ENCODE results near the gene CYBRD1. TPM values are rescaled to one million over a fixed set of nuclear protein-coding genes. Genes with fewer than 3 reads are reported as not detected.

The CYBRD1 gene
- total RNA-seq, 1 donor from 2014 or later: 280 TPM

DNA sequence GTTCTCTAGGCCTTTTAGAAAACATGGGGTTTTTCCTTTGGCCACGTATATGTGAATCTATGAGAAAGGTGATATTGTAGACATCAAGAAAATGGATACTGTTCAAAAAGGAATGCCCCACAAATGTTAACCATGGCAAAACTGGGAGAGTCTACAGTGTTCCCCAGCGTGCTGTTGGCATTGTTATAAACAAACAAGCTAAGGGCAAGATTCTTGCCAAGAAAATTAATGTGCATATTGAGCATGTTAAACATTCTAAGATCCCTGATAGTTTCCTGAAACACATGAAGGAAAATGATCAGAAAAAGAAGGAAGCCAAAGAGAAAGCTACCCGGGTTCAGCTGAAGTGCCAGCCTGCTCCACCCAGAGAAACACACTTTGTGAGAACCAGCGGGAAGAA, 64.9 kb downstream of the CYBRD1 start:
- intact Hi-C loops (cut with DNase I): no loop called here
- no peak for ATAC-seq
- no peak for DNase-seq (ENCODE audit: low spot score)

DNA sequence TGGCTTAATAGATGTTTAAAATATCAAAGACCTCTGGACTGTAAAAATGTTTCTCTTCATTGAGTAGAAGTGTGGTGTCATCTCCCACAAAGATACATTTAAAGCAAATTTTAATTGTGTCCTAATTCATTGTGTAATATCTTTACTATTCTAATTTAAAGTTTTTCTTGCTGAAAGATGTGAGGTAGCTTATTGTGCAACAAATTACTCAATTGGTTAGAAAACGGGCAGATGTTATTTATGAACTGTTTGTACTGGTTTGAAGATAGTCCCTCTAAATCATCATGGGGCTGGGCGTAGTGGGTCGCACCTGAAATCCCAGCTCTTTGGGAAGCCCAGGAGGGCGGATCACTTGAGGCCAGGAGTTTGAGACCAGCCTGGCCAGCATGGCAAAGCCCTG, 65.3 kb downstream of the CYBRD1 start:
- ATAC-seq (no peak), DNase-seq (ENCODE audit: low spot score) (no peak)
- intact Hi-C loops (cut with DNase I): no loop called here

DNA sequence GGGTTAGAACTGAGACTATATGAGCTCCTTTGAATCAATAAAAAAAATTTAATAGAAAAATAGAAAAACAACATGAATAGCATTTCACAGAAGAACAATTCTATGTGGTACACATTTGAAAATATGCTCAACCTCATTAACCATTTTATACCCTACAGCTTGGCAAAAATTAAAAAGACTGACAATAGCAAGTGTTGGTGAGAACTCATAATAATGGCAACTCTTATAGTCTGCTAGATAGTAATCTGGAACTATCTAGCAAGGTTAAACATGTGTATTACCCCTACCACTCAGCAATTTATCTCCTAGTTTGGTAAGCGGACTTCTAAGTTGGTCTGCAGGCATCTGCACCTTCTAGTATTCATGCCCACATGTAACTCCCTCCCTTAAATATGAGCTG, 67.8 kb downstream of the CYBRD1 start:
- DNase-seq (ENCODE audit: low spot score): no peak
- no peak for ATAC-seq
- intact Hi-C loops (cut with DNase I): no loop called here

DNA sequence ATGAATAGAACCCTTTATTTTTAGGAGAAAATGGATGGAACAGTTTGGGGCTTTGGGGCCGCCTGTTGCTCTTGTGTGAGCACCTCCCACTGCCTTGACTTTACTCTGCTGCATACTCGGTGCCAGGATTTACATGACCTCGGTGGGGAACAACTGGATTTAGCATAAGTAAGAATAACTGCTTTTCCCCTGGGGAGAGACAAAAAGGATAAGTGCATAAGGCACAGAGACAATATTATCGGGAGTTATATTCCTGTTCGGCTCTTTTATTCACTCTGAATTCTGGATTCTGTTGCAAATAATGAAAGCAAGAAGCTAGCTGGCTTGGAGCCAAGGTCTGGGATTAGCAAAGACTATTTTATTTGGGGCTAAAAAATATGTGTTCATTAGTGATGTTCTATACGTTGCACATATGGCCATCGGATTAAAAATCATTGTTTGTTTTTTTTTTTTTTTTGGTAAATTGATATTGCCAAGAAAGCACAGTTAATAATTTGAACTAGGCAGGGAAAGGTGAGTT, 69.8 kb downstream of the CYBRD1 start:
- DNase-seq (ENCODE audit: low spot score) (peak; percentile 63), ATAC-seq (no peak)
- intact Hi-C loops (cut with DNase I): no loop called here

DNA sequence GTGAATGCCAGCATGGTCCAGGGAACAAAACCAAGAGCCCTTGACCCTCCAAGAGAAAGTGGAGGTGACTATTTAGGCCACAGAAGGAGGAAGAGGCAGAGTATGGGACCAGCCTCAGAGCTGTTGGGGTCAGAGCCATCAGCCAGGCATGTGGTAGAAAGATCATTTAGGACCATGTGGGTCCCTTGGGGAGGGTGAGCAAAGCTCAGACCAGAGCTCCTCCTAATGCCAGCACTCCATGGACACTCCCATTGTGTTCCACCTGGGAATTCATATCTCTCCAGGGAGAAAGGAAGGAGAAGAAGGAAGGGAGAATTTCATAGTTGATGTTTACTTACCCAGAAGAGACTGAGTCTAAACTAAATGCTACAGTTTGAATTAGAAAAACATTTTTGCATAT, 73.2 kb downstream of the CYBRD1 start:
- DNase-seq (ENCODE audit: low spot score): no peak
- no peak for ATAC-seq
- intact Hi-C loops (cut with DNase I): no loop called here

DNA sequence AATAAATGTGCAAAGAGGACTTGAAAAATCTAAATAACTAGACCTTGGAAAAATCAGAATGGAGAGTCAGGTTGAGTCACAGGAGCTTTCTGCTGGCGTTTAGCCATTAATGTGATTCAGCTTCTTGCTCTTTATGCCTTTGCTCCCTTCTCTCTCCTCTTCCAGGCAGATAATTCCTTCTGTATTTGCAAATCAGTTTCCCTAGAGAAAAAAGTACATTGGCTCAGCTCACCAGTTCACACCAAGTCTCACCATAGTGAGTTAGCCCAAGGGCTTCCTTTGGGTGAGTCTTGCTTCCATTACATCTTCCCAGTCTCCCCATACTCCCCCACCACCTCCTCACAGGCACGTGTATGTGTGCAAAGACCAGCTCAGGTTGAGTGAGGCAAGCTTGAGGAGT, 73.6 kb downstream of the CYBRD1 start:
- no peak for ATAC-seq
- intact Hi-C loops (cut with DNase I): no loop called here
- no peak for DNase-seq (ENCODE audit: low spot score)

DNA sequence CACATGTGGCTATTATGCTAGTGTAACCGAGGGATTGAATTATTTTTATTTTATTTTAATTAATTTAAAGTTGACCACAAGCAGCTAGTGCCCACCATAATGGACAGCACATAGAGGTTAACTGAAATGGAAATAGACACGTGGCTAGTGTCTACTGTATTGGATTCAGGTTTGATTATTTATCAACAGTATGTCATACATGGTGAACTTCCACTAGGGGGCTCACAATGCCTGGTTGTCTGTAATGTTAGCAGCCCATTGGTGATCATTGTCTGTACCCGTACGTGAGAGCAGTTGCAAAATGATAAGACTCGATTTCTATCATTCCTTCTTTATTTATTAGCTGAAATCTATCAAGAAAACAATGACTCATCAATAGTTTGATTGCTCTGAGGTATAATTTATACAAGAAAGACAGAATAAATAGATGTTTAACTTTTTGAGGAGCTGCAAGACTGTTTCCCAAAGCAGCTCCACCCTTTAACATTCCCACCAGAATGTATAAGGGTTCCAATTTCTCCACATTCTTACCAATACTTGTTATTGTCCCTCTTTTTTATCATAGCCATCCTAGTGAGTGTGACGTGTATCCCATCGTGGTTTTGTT, 76.5 kb downstream of the CYBRD1 start:
- intact Hi-C loops (cut with DNase I): no loop called here
- ATAC-seq (peak; percentile 78), DNase-seq (ENCODE audit: low spot score) (no peak)

DNA sequence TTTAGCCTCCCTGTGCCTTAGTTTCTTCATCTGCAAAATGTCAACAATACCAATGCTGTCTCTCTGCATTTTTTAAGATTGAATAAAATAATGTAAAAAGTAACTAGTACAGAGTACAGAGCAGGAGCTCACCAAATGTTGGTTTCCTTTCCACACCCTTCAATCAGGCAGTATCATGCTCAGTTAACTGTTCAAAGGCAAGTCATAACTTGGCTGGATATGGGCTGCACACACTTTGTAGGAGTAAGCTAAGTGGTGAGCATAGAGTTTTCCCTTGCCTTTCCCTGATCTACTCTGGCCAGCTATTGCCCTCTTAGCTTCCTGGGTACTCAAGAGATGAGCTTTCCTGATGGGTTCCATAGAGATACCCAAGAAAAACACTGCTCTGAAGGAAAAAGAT, 77.9 kb downstream of the CYBRD1 start:
- DNase-seq (ENCODE audit: low spot score): no peak
- ATAC-seq: no peak
- intact Hi-C loops (cut with DNase I): no loop called here

DNA sequence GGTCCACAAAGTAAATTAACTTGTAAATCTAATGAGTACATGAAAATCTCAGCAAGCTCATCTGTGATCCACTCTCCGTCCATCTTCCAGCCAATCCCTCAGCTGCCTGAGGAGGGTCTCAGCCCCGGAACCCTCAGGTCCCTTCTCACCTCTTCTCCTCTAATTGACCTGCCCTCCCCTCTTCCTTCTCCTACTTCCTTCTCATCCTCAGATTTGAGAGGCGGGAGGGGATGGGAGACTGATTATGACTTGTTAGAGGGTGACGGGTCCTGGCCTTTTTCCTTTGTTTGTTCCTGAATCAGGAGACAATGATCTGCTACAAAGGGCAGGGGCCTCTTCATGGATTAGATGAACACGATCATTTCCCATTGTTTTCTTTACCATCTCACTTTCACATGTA, 80.1 kb downstream of the CYBRD1 start:
- intact Hi-C loops (cut with DNase I): no loop called here
- no peak for ATAC-seq
- no peak for DNase-seq (ENCODE audit: low spot score)

Other genes with a start within 250 kb of the CYBRD1 start
- gene METTL8, start 88.5 kb upstream of the CYBRD1 start, total RNA-seq: 23.8 TPM
- 24.0 TPM for gene DCAF17, start 88.2 kb upstream of the CYBRD1 start, total RNA-seq
- gene DYNC1I2, start 165.0 kb downstream of the CYBRD1 start, total RNA-seq: 121 TPM

Data from sciatic nerve (tissue), 2 donors.